Esophagus squamous epithelium (tissue), 5 donors: ENCODE data around the gene STT3B. TPM values are rescaled to one million over a fixed set of nuclear protein-coding genes. Genes with fewer than 3 reads are reported as not detected.

Experiments used
- DNase-seq: peaks from one replicate; lab custom pipeline; 2025; lab: John Stamatoyannopoulos, UW
- H3K27ac ChIP-seq, 4 donors: fragments of 200-600 bp; sonication (generic); one replicate each; pipeline ENCODE4 v1.5.1; 2016 to 2019; ENCODE audit warnings: mild to moderate bottlenecking in 1 of 4
- H3K27me3 ChIP-seq, 4 donors: fragments of 200-600 bp; sonication (generic); 1 replicate in 3 of 4; 2 replicates in 1 of 4; pipeline versions ENCODE4 v1.5.1 to v1.6.0; 2017 to 2021; ENCODE audit warnings: antibody characterized with exemption in 1 of 4
- H3K36me3 ChIP-seq, 3 donors: fragments of 200-600 bp; sonication (generic); one replicate each; pipeline ENCODE4 v1.5.1; 2016 to 2019
- H3K4me1 ChIP-seq, 3 donors: fragments of 200-600 bp; sonication (generic); one replicate each; pipeline ENCODE4 v1.5.1; 2017 to 2019
- H3K4me3 ChIP-seq, 4 donors: fragments of 200-600 bp; sonication (generic); 1 replicate in 3 of 4; 2 replicates in 1 of 4; pipeline ENCODE4 v1.5.1; 2016 to 2019; ENCODE audit warnings: mild to moderate bottlenecking in 2 of 4, moderate library complexity in 1 of 4
- H3K9me3 ChIP-seq, 3 donors: fragments of 200-600 bp; sonication (generic); one replicate each; pipeline ENCODE4 v1.5.1; 2016 to 2019
- CTCF ChIP-seq, 6 experiments: fragments of 450-650 bp in 4 of 6; fragments of 200-600 bp in 2 of 6; sonication (generic) in 2 of 6; IDR thresholded peaks; one replicate each; pipeline ENCODE4 v1.5.1; 2016 to 2019; ENCODE audit warnings: antibody characterized with exemption in 6 of 6, mild to moderate bottlenecking in 4 of 6, moderate library complexity in 4 of 6
- POLR2A ChIP-seq, 4 donors: fragments of 450-650 bp; IDR thresholded peaks; one replicate each; pipeline ENCODE4 v1.6.1; 2017; ENCODE audit warnings: antibody characterized with exemption in 4 of 4, mild to moderate bottlenecking in 4 of 4, moderate library complexity in 3 of 4
- WGBS, 2 donors: methylation state at CpG; one replicate each; pipeline ENCODE4 v1.1.5; 2018; 5-methylcytosine and 5-hydroxymethylcytosine counted together
- intact Hi-C: fragments of 100-400 bp; cut with DNase I; formaldehyde crosslinking; loops from one replicate; pipeline ENCODE4 v1.15.0; 2022
- total RNA-seq, 4 donors: library from RNA; depleted of rRNA; stranded (reverse); fragments of >200 nt; gene quantifications; one replicate each; pipeline ENCODE4 v1.1.0, GENCODE V29; 2016
- donor health status: DM: yes; HTN: yes; CAD: no.

Gene STT3B
- total RNA-seq, 4 donors from 2014 or later, result 82.1 to 123 (median 93.5) TPM

DNA sequence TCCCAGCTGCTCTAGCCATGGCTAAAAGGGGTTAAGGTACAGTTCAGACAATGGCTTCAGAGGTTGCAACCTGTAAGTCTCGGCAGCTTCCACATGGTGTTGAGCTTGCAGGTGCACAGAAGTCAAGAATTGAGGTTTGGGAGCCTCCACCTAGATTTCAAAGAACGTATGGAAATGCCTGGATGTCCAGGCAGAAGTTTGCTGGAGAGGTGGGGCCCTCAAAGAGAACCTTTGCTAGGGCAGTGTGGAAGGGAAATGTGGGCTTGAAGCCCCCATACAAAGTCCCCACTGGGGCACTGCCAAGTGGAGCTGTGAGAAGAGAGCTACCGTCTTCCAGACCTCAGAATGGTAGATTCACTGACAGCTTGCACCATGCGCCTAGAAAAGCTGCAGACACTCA lies 73.7 kb downstream of the STT3B start:
- intact Hi-C loops, result no loop called here
- H3K27ac ChIP-seq, result no peak overlapping the region
- 97 to 100% methylated on average over 2 to 4 of the region's 4 CpGs for WGBS, 2 donors
- no peaks in the 10 kb centered on the region for H3K27me3 ChIP-seq
- no peaks in the 10 kb centered on the region for H3K4me1 ChIP-seq
- H3K36me3 ChIP-seq, result peaks cover 0 to 34% (median 7%) of the 10 kb centered on the region in 3 donors
- TF ChIP-seq CTCF (IDR thresholded peaks at IDR 0.05) (no peak), POLR2A (IDR thresholded peaks at IDR 0.05) (no peak)
- no peak overlapping the region for H3K4me3 ChIP-seq
- peaks cover 0 to 8% (median 7%) of the 10 kb centered on the region in 3 donors for H3K9me3 ChIP-seq
- DNase-seq, result no peak

- no peak overlapping the region for H3K27ac ChIP-seq
- DNase-seq, result no peak
- H3K27me3 ChIP-seq, result no peaks in the 10 kb centered on the region
- WGBS, 2 donors, result 78 to 81% methylated on average over 1 of the region's 1 CpG
- intact Hi-C loops, result loop anchor here (10.0 kb wide), 1 partner anchor 534 kb away; no protein-coding TSS in a partner anchor
- no peak overlapping the region for H3K4me3 ChIP-seq
- H3K4me1 ChIP-seq, result peaks cover 0 to 25% (median 3%) of the 10 kb centered on the region in 3 donors
- H3K36me3 ChIP-seq, result peaks cover 0 to 19% (median 7%) of the 10 kb centered on the region in 3 donors
- no peak for TF ChIP-seq POLR2A (IDR thresholded peaks at IDR 0.05)
- peak in 5 of 6 experiments; percentile 32 to 69 (median 55) for TF ChIP-seq CTCF (IDR thresholded peaks at IDR 0.05)
- peaks cover 0 to 8% (median 7%) of the 10 kb centered on the region in 3 donors for H3K9me3 ChIP-seq
Measured at GRCh38 chr3:31610700-31611275, 78.1 kb downstream of the STT3B start.

GRCh38 chr3:31613177-31613576 lies 80.5 kb downstream of the STT3B start:
- peaks cover 0 to 31% (median 3%) of the 10 kb centered on the region in 3 donors for H3K4me1 ChIP-seq
- no peaks in the 10 kb centered on the region for H3K27me3 ChIP-seq
- no peaks in the 10 kb centered on the region for H3K9me3 ChIP-seq
- H3K4me3 ChIP-seq, result no peak overlapping the region
- no peak overlapping the region for H3K27ac ChIP-seq
- WGBS, 2 donors, result 73 to 78% methylated on average over 1 of the region's 1 CpG
- intact Hi-C loops, result loop anchor here (10.0 kb wide), 1 partner anchor 532 kb away; no protein-coding TSS in a partner anchor
- DNase-seq, result no peak
- peaks cover 0 to 6% (median 0%) of the 10 kb centered on the region in 3 donors for H3K36me3 ChIP-seq
- TF ChIP-seq POLR2A (IDR thresholded peaks at IDR 0.05) (no peak), CTCF (IDR thresholded peaks at IDR 0.05) (no peak)

GRCh38 chr3:31613654-31614053 lies 80.9 kb downstream of the STT3B start:
- H3K27me3 ChIP-seq, result no peaks in the 10 kb centered on the region
- H3K4me1 ChIP-seq, result peaks cover 0 to 31% (median 3%) of the 10 kb centered on the region in 3 donors
- H3K36me3 ChIP-seq, result peaks cover 0 to 10% (median 0%) of the 10 kb centered on the region in 3 donors
- H3K27ac ChIP-seq, result no peak overlapping the region
- 79 to 88% methylated on average over 4 of the region's 4 CpGs for WGBS, 2 donors
- intact Hi-C loops, result loop anchor here (10.0 kb wide), 1 partner anchor 531 kb away; no protein-coding TSS in a partner anchor
- H3K9me3 ChIP-seq, result no peaks in the 10 kb centered on the region
- no peak for DNase-seq
- TF ChIP-seq POLR2A (IDR thresholded peaks at IDR 0.05) (no peak), CTCF (IDR thresholded peaks at IDR 0.05) (no peak)
- no peak overlapping the region for H3K4me3 ChIP-seq

GRCh38 chr3:31614162-31614921 lies 81.6 kb downstream of the STT3B start:
- H3K9me3 ChIP-seq, result no peaks in the 10 kb centered on the region
- H3K4me3 ChIP-seq, result no peak overlapping the region
- H3K4me1 ChIP-seq, result peaks cover 0 to 31% (median 3%) of the 10 kb centered on the region in 3 donors
- 67 to 69% methylated on average over 5 of the region's 5 CpGs for WGBS, 2 donors
- DNase-seq, result no peak
- no peaks in the 10 kb centered on the region for H3K27me3 ChIP-seq
- TF ChIP-seq POLR2A (IDR thresholded peaks at IDR 0.05) (no peak), CTCF (IDR thresholded peaks at IDR 0.05) (no peak)
- H3K27ac ChIP-seq, result no peak overlapping the region
- intact Hi-C loops, result loop anchor here (10.0 kb wide), 1 partner anchor 530 kb away; no protein-coding TSS in a partner anchor
- peaks cover 0 to 17% (median 0%) of the 10 kb centered on the region in 3 donors for H3K36me3 ChIP-seq
